CD4-positive, alpha-beta T cell (primary cell): ENCODE results near the gene DOHH. TPM values are rescaled to one million over a fixed set of nuclear protein-coding genes. Genes with fewer than 3 reads are reported as not detected.

Experiments used
- ATAC-seq: fragments of 200-7000 bp; cut with Tn5 transposase; one replicate; pipeline ENCODE4 v1.10.0; 2022; ENCODE audit warnings: mild to moderate bottlenecking; ENCODE audit not compliant: poor library complexity
- CTCF ChIA-PET: fragments of 350-600 bp; sonication (Branson Sonifier 250); formaldehyde crosslinking; loops from one replicate; lab custom pipeline; 2021; ENCODE audit warnings: antibody characterized with exemption, inconsistent platforms; lab: Charles Lee
- POLR2A ChIA-PET: fragments of 350-600 bp; sonication (Branson Sonifier 250); formaldehyde crosslinking; loops from one replicate; lab custom pipeline; 2021; ENCODE audit warnings: antibody characterized with exemption, inconsistent platforms; lab: Charles Lee
- DNase-seq, 14 experiments: peaks; one replicate each; pipeline ENCODE4 v3.0.0-alpha.2; 2013 to 2020; ENCODE audit warnings: mixed read lengths in 2 of 14
- H3K27ac ChIP-seq, 2 donors: one replicate each; pipeline versions ENCODE4 v1.5.1 to v1.7.0; 2013; ENCODE audit warnings: low read length in 2 of 2, low read depth in 1 of 2, mild to moderate bottlenecking in 1 of 2
- H3K27me3 ChIP-seq, 2 experiments: 1 replicate in 1 of 2; 2 replicates in 1 of 2; pipeline versions ENCODE4 v1.6.1 to v1.7.0; 2013; ENCODE audit warnings: low read length in 2 of 2, control low read depth in 1 of 2, mild to moderate bottlenecking in 1 of 2, moderate library complexity in 1 of 2; ENCODE audit not compliant: insufficient read depth in 2 of 2, control insufficient read depth in 1 of 2
- H3K36me3 ChIP-seq: one replicate; pipeline ENCODE4 v1.6.1; 2013; ENCODE audit warnings: low read length, control low read depth; ENCODE audit not compliant: insufficient read depth
- H3K4me1 ChIP-seq: one replicate; pipeline ENCODE4 v1.6.1; 2013; ENCODE audit warnings: low read length, control low read depth; ENCODE audit not compliant: insufficient read depth
- H3K4me3 ChIP-seq: one replicate; pipeline ENCODE4 v1.5.1; 2013; ENCODE audit warnings: mild to moderate bottlenecking, low read length, moderate library complexity
- H3K9me3 ChIP-seq, 2 experiments: 1 replicate in 1 of 2; 2 replicates in 1 of 2; pipeline versions ENCODE4 v1.6.1 to v1.7.0; 2013; ENCODE audit warnings: low read length in 2 of 2, mild to moderate bottlenecking in 2 of 2, control low read depth in 1 of 2, moderate library complexity in 1 of 2; ENCODE audit not compliant: control insufficient read depth in 1 of 2, insufficient read depth in 1 of 2
- H3K27ac Mint-ChIP-seq: one replicate; pipeline ENCODE4 v1.8.0; 2020; ENCODE audit warnings: mixed read lengths
- H3K27me3 Mint-ChIP-seq: one replicate; pipeline ENCODE4 v1.8.0; 2021; ENCODE audit warnings: mixed read lengths
- H3K36me3 Mint-ChIP-seq: one replicate; pipeline ENCODE4 v1.8.0; 2021; ENCODE audit warnings: low read depth, mixed read lengths
- H3K4me1 Mint-ChIP-seq: one replicate; pipeline ENCODE4 v1.8.0; 2021; ENCODE audit warnings: low read depth, mixed read lengths
- H3K4me3 Mint-ChIP-seq: one replicate; pipeline ENCODE4 v1.8.0; 2020; ENCODE audit warnings: mild to moderate bottlenecking, mixed read lengths
- H3K9me3 Mint-ChIP-seq: one replicate; pipeline ENCODE4 v1.8.0; 2020; ENCODE audit warnings: mixed read lengths
- intact Hi-C, 2 experiments: fragments of 100-400 bp; cut with DNase I in 1 of 2; cut with micrococcal nuclease in 1 of 2; formaldehyde crosslinking; loops; one replicate each; pipeline versions ENCODE4 v1.15.1 to v1.9.0; 2023 to 2025; cut with DNase I, micrococcal nuclease
- total RNA-seq, 174 experiments: library from RNA in 2 of 174; stranded (reverse) in 2 of 174; gene quantifications; one replicate each; pipeline ENCODE4 v1.2.3 and lab custom pipeline; 2021 to 2026
- TF ChIP-seq, protein P1 (sequence below): fragments of 200-600 bp; IDR thresholded peaks from one replicate; pipeline ENCODE4 v1.8.0; 2022; ENCODE audit warnings: antibody characterized with exemption, mild to moderate bottlenecking

DOHH gene
- total RNA-seq, 2 experiments from 2014 or later: 3.9 to 4.7 TPM

- Histone ChIP-seq H3K27me3 (no peaks in the 10 kb centered on the region), H3K36me3 (peaks cover 32% of the 10 kb centered on the region), H3K4me1 (peaks cover 7% of the 10 kb centered on the region), H3K9me3 (no peaks in the 10 kb centered on the region), H3K4me3 (no peak overlapping the region), H3K27ac (no peak overlapping the region)
- H3K9me3 Mint-ChIP-seq: no peaks in the 10 kb centered on the region
- TF ChIP-seq, protein P1, sequence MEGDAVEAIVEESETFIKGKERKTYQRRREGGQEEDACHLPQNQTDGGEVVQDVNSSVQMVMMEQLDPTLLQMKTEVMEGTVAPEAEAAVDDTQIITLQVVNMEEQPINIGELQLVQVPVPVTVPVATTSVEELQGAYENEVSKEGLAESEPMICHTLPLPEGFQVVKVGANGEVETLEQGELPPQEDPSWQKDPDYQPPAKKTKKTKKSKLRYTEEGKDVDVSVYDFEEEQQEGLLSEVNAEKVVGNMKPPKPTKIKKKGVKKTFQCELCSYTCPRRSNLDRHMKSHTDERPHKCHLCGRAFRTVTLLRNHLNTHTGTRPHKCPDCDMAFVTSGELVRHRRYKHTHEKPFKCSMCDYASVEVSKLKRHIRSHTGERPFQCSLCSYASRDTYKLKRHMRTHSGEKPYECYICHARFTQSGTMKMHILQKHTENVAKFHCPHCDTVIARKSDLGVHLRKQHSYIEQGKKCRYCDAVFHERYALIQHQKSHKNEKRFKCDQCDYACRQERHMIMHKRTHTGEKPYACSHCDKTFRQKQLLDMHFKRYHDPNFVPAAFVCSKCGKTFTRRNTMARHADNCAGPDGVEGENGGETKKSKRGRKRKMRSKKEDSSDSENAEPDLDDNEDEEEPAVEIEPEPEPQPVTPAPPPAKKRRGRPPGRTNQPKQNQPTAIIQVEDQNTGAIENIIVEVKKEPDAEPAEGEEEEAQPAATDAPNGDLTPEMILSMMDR: no peak
- H3K4me1 Mint-ChIP-seq: no peaks in the 10 kb centered on the region
- no peak for DNase-seq
- ChIA-PET CTCF (no interaction called here), POLR2A (no interaction called here)
- ATAC-seq: no peak
- no peak overlapping the region for H3K27ac Mint-ChIP-seq
- no peaks in the 10 kb centered on the region for H3K27me3 Mint-ChIP-seq
- H3K4me3 Mint-ChIP-seq: no peak overlapping the region
- peaks cover 9% of the 10 kb centered on the region for H3K36me3 Mint-ChIP-seq
- intact Hi-C loops: no loop called here
Observed at GRCh38 chr19:3458229-3459088, 42.0 kb downstream of the DOHH start.

DNA sequence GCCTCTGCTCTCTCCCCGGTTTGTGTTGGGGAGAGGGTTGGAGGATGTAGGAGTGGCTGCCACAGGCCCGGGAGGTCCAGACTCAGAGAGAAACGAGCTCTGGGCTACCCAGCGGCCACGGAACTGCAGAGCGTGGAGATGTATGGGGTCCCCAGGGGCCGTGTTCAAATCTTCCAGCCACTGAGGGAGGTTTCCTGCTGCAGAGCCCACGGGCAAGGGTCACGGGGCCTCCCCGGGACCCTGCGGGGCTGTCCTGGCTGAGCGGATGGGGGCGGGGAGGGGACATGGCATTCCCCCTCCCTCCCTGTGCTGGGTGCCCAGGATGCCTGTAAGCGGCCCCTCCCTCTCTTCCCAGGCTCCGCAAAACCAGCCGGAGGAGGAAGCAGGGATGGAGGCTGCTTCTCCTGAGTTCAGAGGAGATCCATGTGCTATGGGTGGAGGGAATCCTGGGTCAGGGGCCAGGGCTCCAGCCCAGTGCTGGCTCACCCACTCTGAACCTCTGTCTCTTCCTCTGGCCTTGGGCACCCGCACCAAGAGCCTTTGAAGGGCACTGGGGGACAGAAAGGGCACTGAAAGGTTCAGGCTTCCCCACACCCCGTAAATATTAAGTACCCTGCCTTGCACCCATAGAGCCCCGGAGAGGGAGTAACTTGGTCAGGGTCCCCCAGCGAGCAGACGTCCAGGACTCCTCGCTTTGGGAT lies 42.8 kb downstream of the DOHH start:
- Mint-ChIP-seq H3K4me3 (no peak overlapping the region), H3K27me3 (no peaks in the 10 kb centered on the region), H3K36me3 (peaks cover 8% of the 10 kb centered on the region), H3K9me3 (no peaks in the 10 kb centered on the region), H3K4me1 (no peaks in the 10 kb centered on the region), H3K27ac (no peak overlapping the region)
- TF ChIP-seq, protein P1: no peak
- intact Hi-C loops: no loop called here
- H3K9me3 ChIP-seq: no peaks in the 10 kb centered on the region
- ChIA-PET CTCF (no interaction called here), POLR2A (no interaction called here)
- no peak for DNase-seq
- no peaks in the 10 kb centered on the region for H3K27me3 ChIP-seq
- H3K36me3 ChIP-seq: peaks cover 35% of the 10 kb centered on the region
- H3K4me1 ChIP-seq: peaks cover 7% of the 10 kb centered on the region
- H3K4me3 ChIP-seq: no peak overlapping the region
- no peak for ATAC-seq
- no peak overlapping the region for H3K27ac ChIP-seq

DNA sequence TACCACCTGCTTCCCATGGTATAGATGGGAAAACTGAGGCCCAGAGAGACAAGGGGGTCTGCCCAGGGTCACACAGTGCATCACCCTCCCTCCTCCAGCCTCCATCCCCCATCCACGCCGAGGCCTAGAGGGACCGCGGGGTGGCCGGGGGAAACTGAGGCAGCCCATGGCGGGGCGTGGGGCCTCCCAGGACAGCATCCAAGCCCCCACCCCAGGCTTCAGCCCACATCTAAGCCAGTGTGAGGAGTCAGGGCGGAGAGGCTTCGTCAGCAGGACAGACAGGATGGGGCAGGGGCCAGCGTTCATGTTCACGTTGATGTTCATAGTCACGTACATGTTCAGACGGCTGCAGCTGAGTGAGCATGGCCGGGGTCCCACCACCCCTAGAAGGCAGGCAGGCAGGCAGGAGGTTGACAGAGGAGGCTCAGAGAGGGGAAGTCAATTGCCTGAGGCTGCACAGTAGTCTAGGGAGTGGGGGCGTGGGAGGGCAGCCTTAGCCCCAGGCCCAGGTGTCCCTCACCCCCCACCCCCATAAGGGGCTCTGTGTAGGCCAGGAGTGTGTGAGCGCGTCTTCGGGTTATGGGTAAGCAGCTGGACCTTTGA lies 43.4 kb downstream of the DOHH start:
- no peaks in the 10 kb centered on the region for H3K9me3 Mint-ChIP-seq
- intact Hi-C loops: no loop called here
- no peak overlapping the region for H3K4me3 Mint-ChIP-seq
- no peaks in the 10 kb centered on the region for H3K9me3 ChIP-seq
- no peak for DNase-seq
- H3K4me3 ChIP-seq: no peak overlapping the region
- TF ChIP-seq, protein P1: no peak
- H3K36me3 Mint-ChIP-seq: peaks cover 11% of the 10 kb centered on the region
- ChIA-PET CTCF (no interaction called here), POLR2A (no interaction called here)
- ATAC-seq: no peak
- H3K27ac ChIP-seq: no peak overlapping the region
- H3K36me3 ChIP-seq: peaks cover 41% of the 10 kb centered on the region
- no peak overlapping the region for H3K27ac Mint-ChIP-seq
- no peaks in the 10 kb centered on the region for H3K27me3 ChIP-seq
- no peaks in the 10 kb centered on the region for H3K4me1 Mint-ChIP-seq
- peaks cover 7% of the 10 kb centered on the region for H3K4me1 ChIP-seq
- no peaks in the 10 kb centered on the region for H3K27me3 Mint-ChIP-seq
